A549 (cell line): Measurements from ENCODE around the gene CYP2A13. TPM values are rescaled to one million over a fixed set of nuclear protein-coding genes. Genes with fewer than 3 reads are reported as not detected.
"Not testable (repeated sequence)": the region's sequence is repeated elsewhere in the genome, so short reads cannot be mapped to it uniquely, and the experiment has no call there.

Experiments used
- ATAC-seq, 2 experiments: fragments of 200-7000 bp in 1 of 2; fragments of >200 bp in 1 of 2; cut with Nextera tagmentation in 1 of 2; cut with Tn5 transposase in 1 of 2; 3 replicates each; pipeline versions ENCODE4 v1.8.0 to v1.9.1; 2018 to 2020; ENCODE audit warnings: mild to moderate bottlenecking in 1 of 2, moderate library complexity in 1 of 2
- CTCF ChIA-PET: fragments of 300-600 bp; sonication (Branson Sonifier 250); formaldehyde crosslinking; extraction: SDS; loops from one replicate; lab custom pipeline; 2021; ENCODE audit warnings: antibody characterized with exemption, inconsistent platforms; lab: Yijun Ruan, JAX
- POLR2A ChIA-PET: fragments of 350-600 bp; formaldehyde crosslinking; extraction: SDS; loops from one replicate; lab custom pipeline; 2021; ENCODE audit warnings: antibody characterized with exemption, inconsistent platforms; lab: Yijun Ruan, JAX
- DNase-seq, 2 experiments: peaks; one replicate each; pipeline versions ENCODE4 v3.0.0 to v3.0.0-alpha.2; 2011 to 2016; ENCODE audit warnings: low read depth in 1 of 2, low spot score in 1 of 2
- FAIRE-seq: peaks from 2 replicates; lab custom pipeline; 2011; peaks lifted over from hg19 to GRCh38; lab: Jason Lieb, UNC
- H3K27ac ChIP-seq, 2 experiments: fragments of >200 bp; sonication (Bioruptor Twin); formaldehyde crosslinking; 3 replicates each; pipeline ENCODE4 v1.5.1; 2016 to 2017
- H3K4me1 ChIP-seq: fragments of >200 bp; sonication (Bioruptor Twin); formaldehyde crosslinking; 3 replicates; pipeline ENCODE4 v1.6.1; 2016
- H3K4me2 ChIP-seq: fragments of >200 bp; sonication (Bioruptor Twin); formaldehyde crosslinking; 3 replicates; pipeline ENCODE4 v1.6.1; 2016
- H3K4me3 ChIP-seq: fragments of >200 bp; sonication (Bioruptor Twin); formaldehyde crosslinking; 3 replicates; pipeline ENCODE4 v1.5.1; 2016
- H3K9me3 ChIP-seq: fragments of >200 bp; sonication (Bioruptor Twin); formaldehyde crosslinking; 3 replicates; pipeline ENCODE4 v1.6.1; 2016
- CBX2 ChIP-seq: fragments of 200-600 bp; sonication (generic); IDR thresholded peaks from 2 replicates; pipeline ENCODE4 v1.6.1; 2016; ENCODE audit warnings: low read depth, mild to moderate bottlenecking, borderline replicate concordance
- CBX8 ChIP-seq: fragments of 200-600 bp; sonication (generic); IDR thresholded peaks from 2 replicates; pipeline ENCODE4 v1.6.1; 2016
- CHD4 ChIP-seq: fragments of 200-600 bp; sonication (generic); IDR thresholded peaks from 2 replicates; pipeline ENCODE4 v1.6.1; 2016; ENCODE audit warnings: antibody characterized with exemption, mild to moderate bottlenecking, borderline replicate concordance
- EP300 ChIP-seq, 2 experiments: fragments of >200 bp; sonication (Bioruptor Twin); formaldehyde crosslinking; IDR thresholded peaks; 2 replicates in 1 of 2; 3 replicates in 1 of 2; pipeline ENCODE4 v1.6.1; 2016 to 2017
- HDAC2 ChIP-seq: fragments of 200-600 bp; sonication (generic); IDR thresholded peaks from 2 replicates; pipeline ENCODE4 v1.6.1; 2016
- HOXA7 ChIP-seq: fragments of 250-450 bp; sonication (Bioruptor Pico); IDR thresholded peaks from 2 replicates; pipeline ENCODE4 v1.5.0; 2020; ENCODE audit warnings: mild to moderate bottlenecking, moderate library complexity
- JUN ChIP-seq, 2 experiments: fragments of >200 bp; sonication (Bioruptor Twin); formaldehyde crosslinking; IDR thresholded peaks; 2 replicates in 1 of 2; 3 replicates in 1 of 2; pipeline ENCODE4 v1.6.1; 2016 to 2017
- JUNB ChIP-seq: fragments of >200 bp; sonication (Bioruptor Twin); formaldehyde crosslinking; IDR thresholded peaks from 2 replicates; pipeline ENCODE4 v1.6.1; 2016
- MAZ ChIP-seq: fragments of 150-350 bp; IDR thresholded peaks from 2 replicates; pipeline ENCODE4 v1.6.1; 2014; ENCODE audit warnings: antibody characterized with exemption, low read depth, low read length, borderline replicate concordance
- NR3C1 ChIP-seq: fragments of >200 bp; sonication (Bioruptor Twin); formaldehyde crosslinking; IDR thresholded peaks from 3 replicates; pipeline ENCODE4 v1.6.1; 2017
- PHF8 ChIP-seq: fragments of 200-600 bp; sonication (generic); IDR thresholded peaks from 2 replicates; pipeline ENCODE4 v1.6.1; 2016; ENCODE audit warnings: low read depth, mild to moderate bottlenecking, antibody characterized with exemption, moderate library complexity, borderline replicate concordance
- RAD21 ChIP-seq, 2 experiments: fragments of >200 bp in 1 of 2; sonication (Bioruptor Twin) in 1 of 2; formaldehyde crosslinking in 1 of 2; IDR thresholded peaks in 1 of 2; conservative IDR thresholded peaks in 1 of 2; 2 replicates in 1 of 2; 3 replicates in 1 of 2; pipeline ENCODE4 v1.6.1; 2012 to 2018; ENCODE audit warnings: inconsistent platforms in 1 of 2
- RCOR1 ChIP-seq: fragments of 150-350 bp; IDR thresholded peaks from 2 replicates; pipeline ENCODE4 v1.6.1; 2014; ENCODE audit warnings: antibody characterized with exemption, low read length, low read depth
- SMC3 ChIP-seq: fragments of >200 bp; sonication (Bioruptor Twin); formaldehyde crosslinking; IDR thresholded peaks from 3 replicates; pipeline ENCODE4 v1.6.1; 2018; ENCODE audit warnings: inconsistent platforms
- TFCP2L1 ChIP-seq: fragments of 250-450 bp; sonication (Bioruptor Pico); IDR thresholded peaks from 2 replicates; pipeline ENCODE4 v1.5.0; 2021; ENCODE audit warnings: mild to moderate bottlenecking
- TP53 ChIP-seq: fragments of 250-450 bp; sonication (Bioruptor Pico); IDR thresholded peaks from 2 replicates; pipeline ENCODE4 v1.5.0; 2021; ENCODE audit warnings: mild to moderate bottlenecking, moderate library complexity
- ZFP36 ChIP-seq: fragments of 450-650 bp; IDR thresholded peaks from 2 replicates; pipeline ENCODE4 v1.6.1; 2014; ENCODE audit warnings: borderline replicate concordance; ENCODE audit not compliant: partially characterized antibody
- WGBS: methylation state at CpG from one replicate; pipeline ENCODE4 v1.1.6; 2017; ENCODE audit errors: missing lambda C conversion rate; 5-methylcytosine and 5-hydroxymethylcytosine counted together
- polyA plus RNA-seq, 4 experiments: library from polyadenylated mRNA; depleted of rRNA in 3 of 4; stranded (reverse); fragments of >200 nt; fragmentation: RNase III in 1 of 4; extraction: RNeasy Plus Mini Kit Qiagen cat#74134 plus additional on column Dnase treatment in 1 of 4; gene quantifications; 2 replicates in 3 of 4; 3 replicates in 1 of 4; pipeline ENCODE4 v1.2.3, GENCODE V29; 2011 to 2017
- TF ChIP-seq, protein P1 (sequence below): fragments of 250-450 bp; sonication (Bioruptor Pico); IDR thresholded peaks from 2 replicates; pipeline ENCODE4 v1.5.0; 2021; ENCODE audit warnings: mild to moderate bottlenecking, moderate library complexity, borderline replicate concordance
- TF ChIP-seq, protein P2 (sequence below): fragments of >200 bp; sonication (Bioruptor Twin); formaldehyde crosslinking; IDR thresholded peaks from 3 replicates; pipeline ENCODE4 v1.5.1; 2016
- TF ChIP-seq, protein P3 (sequence below): IDR thresholded peaks from 2 replicates; pipeline ENCODE4 v1.6.1; 2012
- TF ChIP-seq, protein P4 (sequence below): IDR thresholded peaks from 2 replicates; pipeline ENCODE4 v1.6.1; 2012; ENCODE audit warnings: low read depth, borderline replicate concordance
- TF ChIP-seq, protein P5 (sequence below): IDR thresholded peaks from 2 replicates; pipeline ENCODE4 v1.6.1; 2012

The CYP2A13 gene
- polyA plus RNA-seq, 2 of the 4 experiments (the other 2 are of a cell fraction) = not detected

DNA sequence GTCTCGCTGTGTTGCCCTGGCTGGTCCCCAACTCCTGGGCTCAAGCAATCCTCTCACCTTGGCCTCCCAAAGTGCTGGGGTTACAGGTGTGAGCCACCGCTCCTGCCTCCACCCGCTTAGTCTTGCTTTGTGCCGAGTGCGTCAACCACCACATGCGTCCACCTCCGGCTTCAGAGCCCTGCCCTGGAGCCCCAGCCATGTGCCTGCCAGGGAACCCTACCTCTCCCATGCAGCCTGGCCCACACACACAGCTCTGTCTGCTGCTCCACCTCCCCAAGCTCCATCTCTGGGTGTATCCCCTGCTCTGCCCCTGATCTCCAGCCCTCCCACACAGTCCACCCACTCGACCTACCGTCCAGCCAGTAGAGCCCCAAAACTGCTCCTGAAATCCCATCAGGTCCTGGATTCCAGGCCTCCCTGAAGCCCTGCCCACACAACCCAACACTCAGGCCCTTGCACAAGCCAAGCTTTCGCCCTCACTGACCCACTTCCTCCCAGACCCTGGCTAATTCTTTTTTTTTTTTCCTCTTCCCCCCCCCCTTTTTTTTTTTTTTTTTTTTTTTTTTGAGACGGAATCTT, 35.6 kb downstream of the CYP2A13 start:
- 91% methylated on average over 11 of the region's 11 CpGs for WGBS
- no peak overlapping the region for H3K4me3 ChIP-seq
- DNase-seq (no peak), ATAC-seq (no peak), FAIRE-seq (no peak)
- H3K27ac ChIP-seq = no peak overlapping the region
- ChIA-PET CTCF (interaction anchor here (0.6 to 6.0 kb wide), 13 partner anchors 10 to 489 kb away, joined by 3 to 31 read pairs (median 5); partner anchors contain the start of genes CYP2F1 and HNRNPUL1), POLR2A (no interaction called here)
- peaks cover 10% of the 10 kb centered on the region for H3K4me1 ChIP-seq
- H3K4me2 ChIP-seq = no peak overlapping the region
- no peak for TF ChIP-seq TFCP2L1 (CRISPR knock-in tag)
- no peak for TF ChIP-seq ZFP36
- TF ChIP-seq, protein P1, sequence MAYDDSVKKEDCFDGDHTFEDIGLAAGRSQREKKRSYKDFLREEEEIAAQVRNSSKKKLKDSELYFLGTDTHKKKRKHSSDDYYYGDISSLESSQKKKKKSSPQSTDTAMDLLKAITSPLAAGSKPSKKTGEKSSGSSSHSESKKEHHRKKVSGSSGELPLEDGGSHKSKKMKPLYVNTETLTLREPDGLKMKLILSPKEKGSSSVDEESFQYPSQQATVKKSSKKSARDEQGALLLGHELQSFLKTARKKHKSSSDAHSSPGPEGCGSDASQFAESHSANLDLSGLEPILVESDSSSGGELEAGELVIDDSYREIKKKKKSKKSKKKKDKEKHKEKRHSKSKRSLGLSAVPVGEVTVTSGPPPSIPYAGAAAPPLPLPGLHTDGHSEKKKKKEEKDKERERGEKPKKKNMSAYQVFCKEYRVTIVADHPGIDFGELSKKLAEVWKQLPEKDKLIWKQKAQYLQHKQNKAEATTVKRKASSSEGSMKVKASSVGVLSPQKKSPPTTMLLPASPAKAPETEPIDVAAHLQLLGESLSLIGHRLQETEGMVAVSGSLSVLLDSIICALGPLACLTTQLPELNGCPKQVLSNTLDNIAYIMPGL = no peak
- TF ChIP-seq, protein P2, sequence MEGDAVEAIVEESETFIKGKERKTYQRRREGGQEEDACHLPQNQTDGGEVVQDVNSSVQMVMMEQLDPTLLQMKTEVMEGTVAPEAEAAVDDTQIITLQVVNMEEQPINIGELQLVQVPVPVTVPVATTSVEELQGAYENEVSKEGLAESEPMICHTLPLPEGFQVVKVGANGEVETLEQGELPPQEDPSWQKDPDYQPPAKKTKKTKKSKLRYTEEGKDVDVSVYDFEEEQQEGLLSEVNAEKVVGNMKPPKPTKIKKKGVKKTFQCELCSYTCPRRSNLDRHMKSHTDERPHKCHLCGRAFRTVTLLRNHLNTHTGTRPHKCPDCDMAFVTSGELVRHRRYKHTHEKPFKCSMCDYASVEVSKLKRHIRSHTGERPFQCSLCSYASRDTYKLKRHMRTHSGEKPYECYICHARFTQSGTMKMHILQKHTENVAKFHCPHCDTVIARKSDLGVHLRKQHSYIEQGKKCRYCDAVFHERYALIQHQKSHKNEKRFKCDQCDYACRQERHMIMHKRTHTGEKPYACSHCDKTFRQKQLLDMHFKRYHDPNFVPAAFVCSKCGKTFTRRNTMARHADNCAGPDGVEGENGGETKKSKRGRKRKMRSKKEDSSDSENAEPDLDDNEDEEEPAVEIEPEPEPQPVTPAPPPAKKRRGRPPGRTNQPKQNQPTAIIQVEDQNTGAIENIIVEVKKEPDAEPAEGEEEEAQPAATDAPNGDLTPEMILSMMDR = no peak
- TF ChIP-seq, protein P3, sequence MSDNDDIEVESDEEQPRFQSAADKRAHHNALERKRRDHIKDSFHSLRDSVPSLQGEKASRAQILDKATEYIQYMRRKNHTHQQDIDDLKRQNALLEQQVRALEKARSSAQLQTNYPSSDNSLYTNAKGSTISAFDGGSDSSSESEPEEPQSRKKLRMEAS = no peak
- TF ChIP-seq HOXA7 (CRISPR knock-in tag) = no peak
- TF ChIP-seq PHF8 = no peak
- no peak for TF ChIP-seq JUN (IDR thresholded peaks at IDR 0.05)
- no peak for TF ChIP-seq RCOR1
- TF ChIP-seq, protein P4, sequence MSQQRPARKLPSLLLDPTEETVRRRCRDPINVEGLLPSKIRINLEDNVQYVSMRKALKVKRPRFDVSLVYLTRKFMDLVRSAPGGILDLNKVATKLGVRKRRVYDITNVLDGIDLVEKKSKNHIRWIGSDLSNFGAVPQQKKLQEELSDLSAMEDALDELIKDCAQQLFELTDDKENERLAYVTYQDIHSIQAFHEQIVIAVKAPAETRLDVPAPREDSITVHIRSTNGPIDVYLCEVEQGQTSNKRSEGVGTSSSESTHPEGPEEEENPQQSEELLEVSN = no peak
- no peak for TF ChIP-seq JUNB
- no peak for TF ChIP-seq NR3C1
- TF ChIP-seq CBX8 = no peak
- TF ChIP-seq HDAC2 = no peak
- no peak for TF ChIP-seq CBX2
- no peak for TF ChIP-seq EP300 (IDR thresholded peaks at IDR 0.05)
- TF ChIP-seq, protein P5, sequence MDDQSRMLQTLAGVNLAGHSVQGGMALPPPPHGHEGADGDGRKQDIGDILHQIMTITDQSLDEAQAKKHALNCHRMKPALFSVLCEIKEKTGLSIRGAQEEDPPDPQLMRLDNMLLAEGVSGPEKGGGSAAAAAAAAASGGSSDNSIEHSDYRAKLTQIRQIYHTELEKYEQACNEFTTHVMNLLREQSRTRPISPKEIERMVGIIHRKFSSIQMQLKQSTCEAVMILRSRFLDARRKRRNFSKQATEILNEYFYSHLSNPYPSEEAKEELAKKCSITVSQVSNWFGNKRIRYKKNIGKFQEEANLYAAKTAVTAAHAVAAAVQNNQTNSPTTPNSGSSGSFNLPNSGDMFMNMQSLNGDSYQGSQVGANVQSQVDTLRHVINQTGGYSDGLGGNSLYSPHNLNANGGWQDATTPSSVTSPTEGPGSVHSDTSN = no peak
- TF ChIP-seq CHD4 = no peak
- no peak for TF ChIP-seq TP53 (CRISPR knock-in tag)
- H3K9me3 ChIP-seq = no peaks in the 10 kb centered on the region

DNA sequence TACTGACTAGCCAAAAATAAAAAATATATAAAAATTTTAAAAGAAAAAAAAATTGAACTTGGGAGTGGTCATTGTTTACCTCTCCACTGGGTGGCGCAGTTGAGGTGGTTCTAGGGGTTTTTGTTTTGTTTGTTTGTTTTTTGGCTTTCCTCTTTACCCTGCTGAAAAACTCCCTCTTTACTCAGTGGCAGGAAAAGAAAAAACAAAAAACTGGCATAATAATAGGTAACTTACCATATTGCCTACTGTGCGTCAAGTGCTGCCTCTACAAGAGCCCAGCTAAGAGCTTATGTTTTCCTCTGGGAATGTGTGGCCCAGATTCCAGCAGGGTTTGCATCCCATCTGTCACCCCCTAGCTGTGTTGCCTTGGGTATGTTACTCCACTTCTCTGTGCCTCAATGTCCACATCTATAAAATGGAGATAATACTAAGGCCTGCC, 38.5 kb downstream of the CYP2A13 start:
- CTCF ChIA-PET = interaction anchor here (0.6 to 6.7 kb wide), 43 partner anchors 10 to 437 kb away, joined by 3 to 56 read pairs (median 4); partner anchors contain the start of genes CYP2A6, CYP2S1 and HNRNPUL1
- H3K4me2 ChIP-seq, H3K27ac ChIP-seq, H3K4me3 ChIP-seq, H3K4me1 ChIP-seq, H3K9me3 ChIP-seq: not testable (repeated sequence)
- POLR2A ChIA-PET = interaction anchor here (1.6 kb wide), 1 partner anchor 99 kb away, joined by 3 read pairs; no protein-coding TSS in a partner anchor
- FAIRE-seq (peak; percentile 93), ATAC-seq (peak; percentile 5 to 6; a peak in 2 of 6 replicates), DNase-seq (peak in 1 of 2 experiments; percentile 62)
- TF ChIP-seq RAD21 (conservative IDR thresholded peaks at IDR 0.05 in 1 of 2, IDR thresholded peaks at IDR 0.05 in 1 of 2) (peak; percentile 70 to 73), SMC3 (peak; percentile 88), MAZ (peak; percentile 30; the same call in 1 of the 2 replicates)
- TF ChIP-seq, protein P2 = peak; percentile 97
- whole genome bisulfite sequencing = 42% methylated on average over 2 of the region's 2 CpGs

DNA sequence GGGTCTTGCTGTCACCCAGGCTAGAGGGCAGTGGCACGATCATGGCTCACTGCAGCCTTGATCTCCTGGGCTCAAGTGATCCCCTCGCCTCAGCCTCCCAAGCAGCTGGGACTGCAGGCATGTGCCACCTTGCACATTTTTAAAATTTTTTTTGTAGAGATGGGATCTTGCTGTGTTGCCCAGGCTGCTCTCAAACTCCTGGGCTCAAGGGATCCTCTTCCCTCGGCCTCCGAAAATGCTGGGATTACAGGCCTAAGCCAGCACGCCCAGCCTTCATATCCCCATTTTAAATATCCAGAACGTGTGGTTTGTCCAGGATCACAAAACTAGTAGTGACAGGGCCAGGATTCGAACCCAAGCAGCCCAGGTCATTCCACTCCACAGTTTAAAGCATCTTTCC, 39.1 kb downstream of the CYP2A13 start:
- ChIA-PET POLR2A (interaction anchor here (0.7 to 1.6 kb wide), 2 partner anchors 98 to 135 kb away, joined by 3 to 4 read pairs; no protein-coding TSS in a partner anchor), CTCF (interaction anchor here (0.6 to 6.7 kb wide), 44 partner anchors 10 to 668 kb away, joined by 3 to 56 read pairs (median 4); partner anchors contain the start of genes CYP2A6, CYP2S1 and HNRNPUL1)
- WGBS = 81% methylated on average over 7 of the region's 7 CpGs
- not testable (repeated sequence) for FAIRE-seq, H3K4me1 ChIP-seq, DNase-seq, ATAC-seq, H3K9me3 ChIP-seq
- Histone ChIP-seq H3K27ac (peak overlapping the region; percentile 69 to 82; a peak in 4 of 6 replicates), H3K4me2 (peak overlapping the region; percentile 86), H3K4me3 (peak overlapping the region; percentile 39; the same call in 2 of the 3 replicates)
